GM19023 (cell line): Measurements from ENCODE around the gene CUTA.
"Not testable (repeated sequence)": the region's sequence is repeated elsewhere in the genome, so short reads cannot be mapped to it uniquely, and the experiment has no call there.

Source experiments
- ATAC-seq: cut with Tn5 transposase; IDR thresholded peaks from one replicate; pipeline ENCODE4 v1.9.1; 2021; ENCODE audit warnings: mild to moderate bottlenecking, moderate library complexity; ENCODE audit not compliant: unreplicated experiment

CUTA gene

DNA sequence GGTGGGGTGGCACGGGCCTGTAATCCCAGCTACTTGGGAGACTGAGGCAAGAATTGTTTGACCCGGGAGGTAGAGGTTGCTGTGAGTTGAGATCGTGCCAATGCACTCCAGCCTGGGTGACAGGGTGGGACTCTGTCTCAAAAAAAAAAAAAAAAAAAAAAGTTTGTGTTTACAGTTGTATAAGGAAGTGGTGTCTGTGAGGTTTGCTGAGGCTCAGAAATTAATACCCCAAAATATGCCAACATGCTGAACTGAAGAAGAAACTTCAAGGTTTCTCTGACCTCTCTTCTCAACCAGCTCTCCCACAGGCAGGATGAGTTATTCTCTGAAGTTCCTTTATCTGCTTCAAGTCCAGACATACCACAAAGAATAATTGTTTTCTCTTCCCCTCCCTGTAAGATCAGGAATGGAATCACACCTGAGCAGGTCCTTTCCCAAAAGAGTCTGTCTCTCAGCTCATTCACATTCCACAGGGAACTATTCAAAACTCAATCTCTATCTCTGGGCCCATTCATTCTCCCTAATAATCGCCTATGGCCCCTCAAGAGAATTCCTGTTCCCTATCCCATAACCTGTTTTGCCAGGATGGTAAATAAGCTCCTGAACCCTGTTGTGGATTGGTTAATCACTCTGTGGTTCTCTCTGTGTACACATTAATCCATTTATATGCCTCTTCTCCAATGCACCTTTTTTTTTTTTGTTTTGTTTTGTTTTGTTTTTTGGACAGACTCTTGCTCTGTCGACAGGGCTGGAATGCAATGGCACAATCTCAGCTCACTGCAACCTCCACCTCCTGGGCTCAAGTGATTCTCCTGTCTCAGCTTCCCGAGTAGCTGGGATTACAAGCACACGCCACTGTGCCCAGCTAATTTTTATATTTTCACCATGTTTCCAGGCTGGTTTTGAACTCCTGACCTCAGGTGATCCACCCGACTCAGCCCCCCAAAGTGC is 43.7 kb downstream of the CUTA start:
- ATAC-seq = no peak

DNA sequence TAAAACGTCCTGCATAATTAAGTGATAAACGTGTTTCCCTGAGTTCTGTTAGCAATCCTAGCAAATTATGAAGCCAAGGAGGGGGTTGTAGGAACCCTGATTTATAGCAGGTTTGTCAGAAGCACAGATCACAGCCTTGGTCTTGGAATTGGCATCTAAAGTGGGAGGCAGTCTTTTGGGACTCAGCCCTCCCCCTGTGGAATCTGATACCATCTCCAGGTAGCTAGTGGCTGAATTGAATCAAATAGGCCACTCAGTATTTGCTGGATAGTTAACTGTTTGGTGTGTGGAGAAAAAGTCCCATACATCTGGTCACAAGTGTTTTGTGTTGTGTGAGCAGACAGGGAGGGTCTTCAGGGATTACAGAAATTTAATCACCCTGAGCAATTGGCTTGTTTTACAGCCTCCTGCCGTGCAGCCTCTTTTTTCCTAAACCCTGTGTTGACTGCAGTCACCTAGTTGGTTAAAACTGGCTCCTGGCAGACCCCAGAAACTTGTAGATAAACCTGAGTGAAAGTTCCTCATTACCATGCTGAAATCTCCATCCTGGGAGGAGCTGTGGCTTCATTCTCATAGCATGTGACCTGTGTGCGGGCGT is 45.3 kb downstream of the CUTA start:
- no peak for ATAC-seq

DNA sequence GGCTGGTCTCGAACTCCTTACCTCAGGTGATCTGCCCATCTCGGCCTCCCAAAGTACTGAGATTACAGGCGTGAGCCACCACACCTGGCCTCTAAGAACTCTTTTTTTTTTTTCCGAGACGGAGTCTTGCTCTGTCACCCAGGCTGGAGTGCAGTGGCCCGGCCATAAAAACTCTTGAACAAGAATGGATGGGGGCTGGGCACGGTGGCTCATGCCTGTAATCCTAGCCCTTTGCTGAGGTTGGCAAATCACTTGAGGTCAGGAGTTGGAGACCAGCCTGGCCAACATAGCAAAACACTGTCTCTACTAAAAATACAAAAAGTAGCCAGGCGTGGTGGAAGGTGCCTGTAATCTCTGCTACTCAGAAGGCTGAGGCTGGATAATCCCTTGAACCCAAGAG is 46.0 kb downstream of the CUTA start:
- ATAC-seq = not testable (repeated sequence)

DNA sequence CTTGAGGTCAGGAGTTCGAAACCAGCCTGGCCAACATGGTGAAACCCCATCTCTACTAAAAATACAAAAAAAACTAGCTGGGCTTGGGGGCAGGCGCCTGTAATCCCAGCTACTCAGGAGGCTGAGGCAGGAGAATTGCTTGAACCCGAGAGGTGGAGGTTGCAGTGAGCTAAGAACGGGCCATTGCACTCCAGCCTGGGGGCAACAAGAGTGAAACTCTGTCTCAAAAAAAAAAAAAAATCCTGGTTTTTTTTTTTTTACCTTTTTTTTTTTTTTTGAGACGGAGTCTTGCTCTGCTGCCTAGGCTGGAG is 50.2 kb downstream of the CUTA start:
- not testable (repeated sequence) for ATAC-seq

DNA sequence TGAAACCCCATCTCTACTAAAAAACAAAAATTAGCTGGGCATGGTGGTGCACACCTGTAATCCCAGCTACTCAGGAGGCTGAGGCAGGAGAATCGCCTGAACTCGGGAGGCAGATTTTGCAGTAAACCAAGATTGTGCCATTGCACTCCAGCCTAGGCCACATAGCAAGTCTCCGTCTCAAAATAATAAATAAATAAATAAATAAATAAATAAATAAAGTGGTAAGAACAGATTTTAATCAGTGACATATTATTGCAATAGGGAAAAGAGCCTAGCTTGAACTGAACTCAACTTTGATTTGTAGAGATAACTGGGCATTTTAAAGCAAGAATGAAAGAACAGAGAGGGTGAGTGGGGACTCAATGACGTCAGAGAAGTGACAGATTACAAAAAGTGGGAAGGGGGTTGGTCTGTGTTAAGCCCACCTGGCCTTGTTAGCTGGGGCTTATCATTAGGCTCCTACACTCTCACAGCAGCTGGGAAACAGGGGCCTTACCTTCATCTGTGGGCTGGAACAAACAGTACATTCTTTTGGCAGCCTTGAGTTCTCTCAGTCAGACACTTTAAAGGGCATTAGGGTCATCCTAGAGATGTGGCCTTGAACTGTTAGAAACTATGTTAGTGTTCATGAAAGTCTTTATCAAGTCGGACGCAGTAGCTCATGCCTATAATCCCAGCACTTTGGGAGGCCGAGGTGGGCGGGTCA is 50.7 kb downstream of the CUTA start:
- ATAC-seq = no peak
